Large intestine (tissue), 3 donors: ENCODE results near the gene BHLHE40. TPM values are rescaled to one million over a fixed set of nuclear protein-coding genes. Genes with fewer than 3 reads are reported as not detected.

Experiments
- DNase-seq, 2 donors: peaks; one replicate each; pipeline versions ENCODE4 v3.0.0 to v3.0.0-alpha.2; 2013
- H3K27ac ChIP-seq: one replicate; pipeline ENCODE4 v1.5.1; 2013; ENCODE audit warnings: low read length
- H3K27me3 ChIP-seq: 2 replicates; pipeline ENCODE4 v1.6.1; 2013; ENCODE audit warnings: low read length; ENCODE audit not compliant: control insufficient read depth, insufficient read depth
- H3K36me3 ChIP-seq: 2 replicates; pipeline ENCODE4 v1.6.1; 2013; ENCODE audit warnings: low read length; ENCODE audit not compliant: control insufficient read depth, insufficient read depth
- H3K4me1 ChIP-seq: one replicate; pipeline ENCODE4 v1.6.1; 2013; ENCODE audit warnings: low read length; ENCODE audit not compliant: control insufficient read depth, insufficient read depth
- H3K4me3 ChIP-seq: one replicate; pipeline ENCODE4 v1.5.1; 2013; ENCODE audit warnings: low read length
- H3K9me3 ChIP-seq: one replicate; pipeline ENCODE4 v1.6.1; 2013; ENCODE audit warnings: mild to moderate bottlenecking, low read depth, low read length, moderate library complexity; ENCODE audit not compliant: control insufficient read depth
- WGBS: methylation state at CpG from one replicate; pipeline ENCODE4 v1.1.5; 2013; ENCODE audit warnings: low lambda C conversion rate; ENCODE audit not compliant: insufficient coverage; 5-methylcytosine and 5-hydroxymethylcytosine counted together
- polyA plus RNA-seq: library from polyadenylated mRNA; unstranded; fragments of 120-200 nt; gene quantifications from one replicate; pipeline ENCODE4 v1.2.1, GENCODE V29; 2013

Gene BHLHE40
- polyA plus RNA-seq, 1 donor: 101 TPM

DNA sequence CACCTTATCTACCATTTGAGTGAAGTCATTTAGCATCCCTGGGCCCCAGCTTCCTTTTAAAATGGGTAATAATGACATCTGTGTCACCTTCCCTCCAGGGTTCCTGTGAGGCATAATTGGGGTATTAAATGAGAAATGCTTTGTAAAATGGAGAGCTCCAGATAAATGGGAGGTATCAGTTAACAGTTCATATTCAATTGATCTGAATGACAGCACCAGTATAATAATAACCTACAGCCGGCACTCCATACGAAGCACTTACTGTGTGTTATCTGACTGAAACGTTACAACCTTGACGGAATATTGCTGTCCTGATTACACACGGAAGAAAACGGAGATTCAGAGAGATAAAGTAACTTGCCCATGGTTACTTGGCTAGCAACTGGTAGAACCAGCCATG is 53.6 kb downstream of the BHLHE40 start:
- WGBS: no CpG with 5 or more reads among the region's 6 CpGs
- no peak overlapping the region for H3K4me3 ChIP-seq
- no peaks in the 10 kb centered on the region for H3K9me3 ChIP-seq
- H3K27ac ChIP-seq: no peak overlapping the region
- no peaks in the 10 kb centered on the region for H3K27me3 ChIP-seq
- DNase-seq: no peak
- no peaks in the 10 kb centered on the region for H3K4me1 ChIP-seq
- no peaks in the 10 kb centered on the region for H3K36me3 ChIP-seq

Other genes with a start within 250 kb of the BHLHE40 start
- 68.0 TPM for gene ARL8B, start 142.9 kb downstream of the BHLHE40 start, polyA plus RNA-seq
- gene EDEM1, start 208.3 kb downstream of the BHLHE40 start, polyA plus RNA-seq: 22.2 TPM